Motor neuron (in vitro differentiated cells): ENCODE data around the gene GOLT1A. TPM values are rescaled to one million over a fixed set of nuclear protein-coding genes. Genes with fewer than 3 reads are reported as not detected.

Experiments
- ATAC-seq, 8 experiments: fragments of 200-7000 bp; cut with Tn5 transposase; replicated peaks in 6 of 8; 2 replicates each; pipeline ENCODE4 v1.8.0; 2021; ENCODE audit warnings: mild to moderate bottlenecking in 8 of 8, moderate library complexity in 8 of 8
- H3K27ac ChIP-seq, 2 donors: fragments of 250-450 bp; sonication (Bioruptor Pico); 2 replicates each; pipeline ENCODE4 v1.9.0; 2021; ENCODE audit warnings: antibody characterized with exemption in 2 of 2, mild to moderate bottlenecking in 2 of 2, moderate library complexity in 1 of 2
- H3K4me1 ChIP-seq, 2 donors: fragments of 250-450 bp; sonication (Bioruptor Pico); replicated peaks in 1 of 2; 2 replicates each; pipeline ENCODE4 v1.6.1; 2021; ENCODE audit warnings: antibody characterized with exemption in 2 of 2, mild to moderate bottlenecking in 2 of 2, moderate library complexity in 1 of 2
- H3K4me3 ChIP-seq, 5 donors: fragments of 250-450 bp; sonication (Bioruptor Pico); 2 replicates each; pipeline ENCODE4 v1.9.0; 2021; ENCODE audit warnings: antibody characterized with exemption in 5 of 5, mild to moderate bottlenecking in 5 of 5, moderate library complexity in 4 of 5
- WGBS, 10 experiments: fragments of 450-650 bp; shearing (Covaris generic); methylation state at CpG; one replicate each; pipeline ENCODE4 v1.0.0; 2022; 5-methylcytosine and 5-hydroxymethylcytosine counted together
- in situ Hi-C, 9 experiments: fragments of 400-800 bp; cut with MboI; loops; one replicate each; pipeline ENCODE4 v1.15.0; 2021; ENCODE audit warnings: low sequenced_read_pairs in 9 of 9, low pct_unique_long_range_greater_than_20kb in 2 of 9; ENCODE audit not compliant: unreplicated experiment in 9 of 9
- total RNA-seq, 8 experiments: library from RNA; unstranded; fragments of 300-600 nt; gene quantifications; 2 replicates each; pipeline versions ENCODE4 v1.2.3 to v1.2.4, GENCODE V29; 2022

Gene GOLT1A
- total RNA-seq, 8 experiments from 2014 or later = 0.46 to 2.3 (median 0.54) TPM; not detected in 2

GRCh38 chr1:204256531-204256930 lies 42.7 kb upstream of the GOLT1A start:
- in situ Hi-C loops = loop anchor here in 4 of 9 experiments (25.0 kb wide), 1 partner anchor 106 kb away; the partner anchor contains the start of gene PLEKHA6 (in 4 of the 4)
- WGBS, 10 experiments = 17 to 100% (median 97%) methylated on average over 1 to 6 of the region's 10 CpGs; no CpG with 5 or more reads in 6 of the 10 experiments

GRCh38 chr1:204255966-204256365 lies 42.2 kb upstream of the GOLT1A start:
- H3K27ac ChIP-seq = peak overlapping the region in 1 of 2 donors; percentile 11
- in situ Hi-C loops = loop anchor here in 4 of 9 experiments (25.0 kb wide), 1 partner anchor 106 kb away; the partner anchor contains the start of gene PLEKHA6 (in 4 of the 4)
- peaks cover 19% of the 10 kb centered on the region in 2 donors for H3K4me1 ChIP-seq
- 0 to 100% (median 31%) methylated on average over 1 to 4 of the region's 5 CpGs; no CpG with 5 or more reads in 2 of the 10 experiments for WGBS, 10 experiments
- H3K4me3 ChIP-seq = no peak overlapping the region
- ATAC-seq = peak; percentile 5 to 69 (median 56)

More at GRCh38 chr1:204256531-204256930, 42.7 kb upstream of the GOLT1A start:
- no peak overlapping the region for H3K27ac ChIP-seq
- H3K4me3 ChIP-seq = no peak overlapping the region
- peaks cover 19% of the 10 kb centered on the region in 2 donors for H3K4me1 ChIP-seq
- no peak for ATAC-seq

- Histone ChIP-seq H3K4me3 (no peak overlapping the region), H3K27ac (peak overlapping the region in 1 of 2 donors; percentile 11), H3K4me1 (peaks cover 19% of the 10 kb centered on the region in 2 donors)
- in situ Hi-C loops = loop anchor here in 4 of 9 experiments (25.0 kb wide), 1 partner anchor 107 kb away; the partner anchor contains the start of gene PLEKHA6 (in 4 of the 4)
- ATAC-seq = peak; percentile 9 to 79 (median 64)
- WGBS, 10 experiments = 0 to 80% (median 20%) methylated on average over 1 to 5 of the region's 5 CpGs; no CpG with 5 or more reads in 3 of the 10 experiments
These were observed 41.4 kb upstream of the GOLT1A start for GRCh38 chr1:204255225-204255624.

GRCh38 chr1:204254031-204254661 lies 40.4 kb upstream of the GOLT1A start:
- in situ Hi-C loops = loop anchor here in 4 of 9 experiments (25.0 kb wide), 1 partner anchor 108 kb away; the partner anchor contains the start of gene PLEKHA6 (in 4 of the 4)
- ATAC-seq = peak in 3 of 8 experiments; percentile 2 to 62 (median 23)
- no peak overlapping the region for H3K27ac ChIP-seq
- H3K4me3 ChIP-seq = no peak overlapping the region
- H3K4me1 ChIP-seq = peaks cover 19% of the 10 kb centered on the region in 2 donors
- WGBS, 10 experiments = 13 to 94% (median 74%) methylated on average over 1 to 7 of the region's 7 CpGs; no CpG with 5 or more reads in 2 of the 10 experiments

- H3K4me3 ChIP-seq = no peak overlapping the region
- no peak overlapping the region for H3K27ac ChIP-seq
- H3K4me1 ChIP-seq = peaks cover 17 to 19% of the 10 kb centered on the region in 2 donors
- ATAC-seq = no peak
- WGBS, 10 experiments = 80 to 91% (median 82%) methylated on average over 2 to 4 of the region's 6 CpGs; no CpG with 5 or more reads in 5 of the 10 experiments
- in situ Hi-C loops = loop anchor here in 4 of 9 experiments (25.0 kb wide), 1 partner anchor 110 kb away; the partner anchor contains the start of gene PLEKHA6 (in 4 of the 4)
These were observed 38.3 kb upstream of the GOLT1A start for GRCh38 chr1:204251926-204252689.

- no peak for ATAC-seq
- H3K27ac ChIP-seq = no peak overlapping the region
- no peak overlapping the region for H3K4me3 ChIP-seq
- WGBS, 10 experiments = 85 to 97% (median 94%) methylated on average over 4 to 7 of the region's 7 CpGs; no CpG with 5 or more reads in 7 of the 10 experiments
- in situ Hi-C loops = loop anchor here in 4 of 9 experiments (25.0 kb wide), 1 partner anchor 111 kb away; the partner anchor contains the start of gene PLEKHA6 (in 4 of the 4)
- peaks cover 16 to 17% of the 10 kb centered on the region in 2 donors for H3K4me1 ChIP-seq
These were observed 37.5 kb upstream of the GOLT1A start for GRCh38 chr1:204251286-204251685.

GRCh38 chr1:204250428-204251030 lies 36.7 kb upstream of the GOLT1A start:
- Histone ChIP-seq H3K27ac (no peak overlapping the region), H3K4me3 (no peak overlapping the region), H3K4me1 (peaks cover 9% of the 10 kb centered on the region in 2 donors)
- 66 to 100% (median 79%) methylated on average over 2 to 9 of the region's 12 CpGs; no CpG with 5 or more reads in 2 of the 10 experiments for WGBS, 10 experiments
- in situ Hi-C loops = loop anchor here in 4 of 9 experiments (25.0 kb wide), 1 partner anchor 112 kb away; the partner anchor contains the start of gene PLEKHA6 (in 4 of the 4)
- no peak for ATAC-seq

GRCh38 chr1:204249736-204250427 lies 36.1 kb upstream of the GOLT1A start:
- 44 to 100% (median 79%) methylated on average over 1 to 7 of the region's 7 CpGs; no CpG with 5 or more reads in 2 of the 10 experiments for WGBS, 10 experiments
- Histone ChIP-seq H3K4me1 (peaks cover 3 to 4% of the 10 kb centered on the region in 2 donors), H3K27ac (no peak overlapping the region), H3K4me3 (no peak overlapping the region)
- no peak for ATAC-seq
- in situ Hi-C loops = loop anchor here in 4 of 9 experiments (25.0 kb wide), 1 partner anchor 112 kb away; the partner anchor contains the start of gene PLEKHA6 (in 4 of the 4)

GRCh38 chr1:204248954-204249353 lies 35.2 kb upstream of the GOLT1A start:
- in situ Hi-C loops = no loop called here
- no peak overlapping the region for H3K4me3 ChIP-seq
- H3K27ac ChIP-seq = no peak overlapping the region
- H3K4me1 ChIP-seq = no peaks in the 10 kb centered on the region
- no peak for ATAC-seq
- 76 to 100% (median 94%) methylated on average over 1 to 3 of the region's 3 CpGs; no CpG with 5 or more reads in 5 of the 10 experiments for WGBS, 10 experiments

- no peak for ATAC-seq
These were observed 33.1 kb upstream of the GOLT1A start for GRCh38 chr1:204246876-204247275.

GRCh38 chr1:204242920-204243319 lies 29.1 kb upstream of the GOLT1A start:
- in situ Hi-C loops = no loop called here
- WGBS, 10 experiments = 93 to 100% (median 96%) methylated on average over 2 to 4 of the region's 10 CpGs; no CpG with 5 or more reads in 7 of the 10 experiments
- ATAC-seq = no peak
- Histone ChIP-seq H3K4me1 (no peaks in the 10 kb centered on the region), H3K4me3 (no peak overlapping the region), H3K27ac (no peak overlapping the region)

More at GRCh38 chr1:204246876-204247275, 33.1 kb upstream of the GOLT1A start:
- Histone ChIP-seq H3K4me3 (no peak overlapping the region), H3K4me1 (no peaks in the 10 kb centered on the region), H3K27ac (no peak overlapping the region)
- WGBS, 10 experiments = 80 to 100% (median 100%) methylated on average over 1 to 4 of the region's 4 CpGs; no CpG with 5 or more reads in 2 of the 10 experiments
- in situ Hi-C loops = no loop called here
